GM23248 (cell line): ENCODE measurements around the gene DHDH.

Experiments used
- EZH2 ChIP-seq: fragments of 200-600 bp; sonication (generic); IDR thresholded peaks from 2 replicates; pipeline ENCODE4 v1.6.1; 2018; ENCODE audit warnings: antibody characterized with exemption, mild to moderate bottlenecking; ENCODE audit not compliant: insufficient read depth, poor library complexity, severe bottlenecking
- EZH2phosphoT487 ChIP-seq: fragments of 200-600 bp; sonication (generic); IDR thresholded peaks from 2 replicates; pipeline ENCODE4 v1.6.1; 2018; ENCODE audit warnings: antibody characterized with exemption, moderate library complexity, mild to moderate bottlenecking, low read depth; ENCODE audit not compliant: insufficient read depth

DNA sequence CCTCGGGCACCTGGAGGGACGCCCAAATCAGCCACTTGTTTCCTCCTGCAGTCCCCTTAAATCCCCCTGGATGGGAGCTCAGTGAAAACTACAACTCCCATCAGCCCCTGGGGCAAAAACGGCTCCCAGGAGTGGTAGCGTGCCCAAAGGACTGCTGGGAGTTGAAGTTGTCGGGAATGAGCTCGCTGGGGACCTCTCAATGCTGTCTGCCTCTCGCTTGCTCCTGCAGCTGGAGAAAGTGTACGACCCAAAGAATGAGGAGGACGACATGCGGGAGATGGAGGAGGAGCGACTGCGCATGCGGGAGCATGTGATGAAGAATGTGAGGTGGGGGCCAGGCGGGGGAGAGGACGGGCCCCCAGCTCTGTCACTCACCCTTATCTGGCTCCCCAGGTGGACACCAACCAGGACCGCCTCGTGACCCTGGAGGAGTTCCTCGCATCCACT, 14.7 kb upstream of the DHDH start:
- TF ChIP-seq EZH2 = no peak
- no peak for TF ChIP-seq EZH2phosphoT487
